WTC11 (cell line): Measurements from ENCODE around the gene KCNK16. TPM values are rescaled to one million over a fixed set of nuclear protein-coding genes. Genes with fewer than 3 reads are reported as not detected.
A peak's percentile ranks its signal among the peaks of the same experiment; 100 is the strongest.

Experiments
- ATAC-seq: fragments of 200-7000 bp; cut with Tn5 transposase; 2 replicates; pipeline ENCODE4 v1.10.0; 2021; ENCODE audit warnings: mild to moderate bottlenecking, moderate library complexity
- CTCF ChIA-PET: fragments of 300-600 bp; sonication (Branson Sonifier 250); formaldehyde crosslinking; loops from one replicate; lab custom pipeline; 2021; ENCODE audit warnings: antibody characterized with exemption; lab: Charles Lee
- POLR2A ChIA-PET: fragments of 350-600 bp; sonication (Branson Sonifier 250); formaldehyde crosslinking; loops from one replicate; lab custom pipeline; 2021; ENCODE audit warnings: antibody characterized with exemption; lab: Charles Lee
- DNase-seq: peaks from one replicate; pipeline ENCODE4 v3.0.0; 2021; ENCODE audit warnings: low spot score
- H3K27ac Mint-ChIP-seq: 2 replicates; pipeline ENCODE4 v1.8.0; 2021; ENCODE audit warnings: mixed read lengths
- H3K27me3 Mint-ChIP-seq: 2 replicates; pipeline ENCODE4 v1.8.0; 2021; ENCODE audit warnings: low read depth, mild to moderate bottlenecking, moderate library complexity, mixed read lengths
- H3K36me3 Mint-ChIP-seq: 2 replicates; pipeline ENCODE4 v1.8.0; 2021; ENCODE audit warnings: mixed read lengths
- H3K4me1 Mint-ChIP-seq: 2 replicates; pipeline ENCODE4 v1.8.0; 2022; ENCODE audit warnings: mixed read lengths
- H3K4me3 Mint-ChIP-seq: 2 replicates; pipeline ENCODE4 v1.8.0; 2021; ENCODE audit warnings: mild to moderate bottlenecking, moderate library complexity, mixed read lengths
- H3K9me3 Mint-ChIP-seq: 2 replicates; pipeline ENCODE4 v1.8.0; 2021; ENCODE audit warnings: mixed read lengths
- CREB1 ChIP-seq: sonication (generic); formaldehyde crosslinking; IDR thresholded peaks from 2 replicates; pipeline ENCODE4 v1.8.0; 2023; ENCODE audit warnings: mild to moderate bottlenecking, missing genetic modification reagents
- FOXJ3 ChIP-seq: sonication (generic); formaldehyde crosslinking; IDR thresholded peaks from 2 replicates; pipeline ENCODE4 v1.9.0; 2021; ENCODE audit warnings: missing genetic modification reagents, mild to moderate bottlenecking, borderline replicate concordance
- FOXK1 ChIP-seq: sonication (generic); formaldehyde crosslinking; IDR thresholded peaks from 2 replicates; pipeline ENCODE4 v1.8.0; 2022; ENCODE audit warnings: mild to moderate bottlenecking, moderate library complexity, missing genetic modification reagents
- GTF2I ChIP-seq: fragments of 250-450 bp; sonication (Bioruptor Pico); conservative IDR thresholded peaks from 2 replicates; pipeline ENCODE4 v1.4.0; 2021; ENCODE audit warnings: mild to moderate bottlenecking
- JUN ChIP-seq: sonication (generic); formaldehyde crosslinking; IDR thresholded peaks from 2 replicates; pipeline ENCODE4 v1.8.0; 2023; ENCODE audit warnings: mild to moderate bottlenecking, missing genetic modification reagents
- KAT7 ChIP-seq: sonication (generic); formaldehyde crosslinking; IDR thresholded peaks from 2 replicates; pipeline ENCODE4 v1.8.1; 2023; ENCODE audit warnings: missing genetic modification reagents, mild to moderate bottlenecking, borderline replicate concordance
- MYBL2 ChIP-seq: sonication (generic); formaldehyde crosslinking; IDR thresholded peaks from 2 replicates; pipeline ENCODE4 v1.8.1; 2023; ENCODE audit warnings: mild to moderate bottlenecking, moderate library complexity, missing genetic modification reagents
- NR2C2 ChIP-seq: sonication (generic); formaldehyde crosslinking; IDR thresholded peaks from 2 replicates; pipeline ENCODE4 v1.8.0; 2022; ENCODE audit warnings: mild to moderate bottlenecking, missing genetic modification reagents
- RELA ChIP-seq: sonication (generic); formaldehyde crosslinking; IDR thresholded peaks from 2 replicates; pipeline ENCODE4 v1.8.1; 2022; ENCODE audit warnings: missing genetic modification reagents, mild to moderate bottlenecking, borderline replicate concordance
- TEAD1 ChIP-seq: sonication (generic); formaldehyde crosslinking; IDR thresholded peaks from 2 replicates; pipeline ENCODE4 v1.8.0; 2022; ENCODE audit warnings: mild to moderate bottlenecking, missing genetic modification reagents
- TEAD4 ChIP-seq: sonication (generic); formaldehyde crosslinking; IDR thresholded peaks from 2 replicates; pipeline ENCODE4 v1.8.0; 2022; ENCODE audit warnings: mild to moderate bottlenecking, missing genetic modification reagents
- ZBTB21 ChIP-seq: sonication (generic); formaldehyde crosslinking; IDR thresholded peaks from 2 replicates; pipeline ENCODE4 v1.8.1; 2023; ENCODE audit warnings: mild to moderate bottlenecking, missing genetic modification reagents, borderline replicate concordance
- ZNF121 ChIP-seq: sonication (generic); formaldehyde crosslinking; IDR thresholded peaks from 2 replicates; pipeline ENCODE4 v1.8.0; 2023; ENCODE audit warnings: missing genetic modification reagents
- ZNF219 ChIP-seq: sonication (generic); formaldehyde crosslinking; IDR thresholded peaks from 2 replicates; pipeline ENCODE4 v1.8.0; 2023; ENCODE audit warnings: missing genetic modification reagents, mild to moderate bottlenecking, borderline replicate concordance
- ZNF317 ChIP-seq: sonication (generic); formaldehyde crosslinking; IDR thresholded peaks from 2 replicates; pipeline ENCODE4 v1.8.1; 2023; ENCODE audit warnings: low read depth, mild to moderate bottlenecking, moderate library complexity, missing genetic modification reagents, borderline replicate concordance
- ZNF423 ChIP-seq: fragments of 250-450 bp; sonication (Bioruptor Pico); IDR thresholded peaks from 2 replicates; pipeline ENCODE4 v2.1.2; 2022; ENCODE audit warnings: mild to moderate bottlenecking, moderate library complexity
- total RNA-seq: library from RNA; stranded (reverse); gene quantifications from 3 replicates; pipeline ENCODE4 v1.2.3, GENCODE V29; 2021
- TF ChIP-seq, protein P1 (sequence below): fragments of 250-450 bp; sonication (Bioruptor Pico); IDR thresholded peaks from 2 replicates; pipeline ENCODE4 v1.9.0; 2021; ENCODE audit warnings: moderate library complexity, mild to moderate bottlenecking, inconsistent platforms, borderline replicate concordance
- TF ChIP-seq, protein P2 (sequence below): sonication (generic); formaldehyde crosslinking; IDR thresholded peaks from 2 replicates; pipeline ENCODE4 v1.8.1; 2023; ENCODE audit warnings: mild to moderate bottlenecking, missing genetic modification reagents
- TF ChIP-seq, protein P3 (sequence below): sonication (generic); formaldehyde crosslinking; conservative IDR thresholded peaks from 2 replicates; pipeline ENCODE4 v1.8.1; 2022; ENCODE audit warnings: mild to moderate bottlenecking, missing genetic modification reagents
- TF ChIP-seq, protein P4 (sequence below): sonication (generic); formaldehyde crosslinking; IDR thresholded peaks from 2 replicates; pipeline ENCODE4 v1.8.1; 2023; ENCODE audit warnings: mild to moderate bottlenecking, missing genetic modification reagents, moderate library complexity
- TF ChIP-seq, protein P5 (sequence below): sonication (generic); formaldehyde crosslinking; IDR thresholded peaks from 2 replicates; pipeline ENCODE4 v1.8.0; 2022; ENCODE audit warnings: mild to moderate bottlenecking, missing genetic modification reagents
- TF ChIP-seq, protein P6 (sequence below): fragments of 250-450 bp; sonication (Bioruptor Pico); IDR thresholded peaks from 2 replicates; pipeline ENCODE4 v2.1.2; 2022; ENCODE audit warnings: mild to moderate bottlenecking, moderate library complexity
- TF ChIP-seq, protein P7 (sequence below): sonication (generic); formaldehyde crosslinking; IDR thresholded peaks from 2 replicates; pipeline ENCODE4 v1.8.1; 2023; ENCODE audit warnings: mild to moderate bottlenecking, missing genetic modification reagents, borderline replicate concordance

The KCNK16 gene
- total RNA-seq, 1 experiment from 2014 or later, result not detected

DNA sequence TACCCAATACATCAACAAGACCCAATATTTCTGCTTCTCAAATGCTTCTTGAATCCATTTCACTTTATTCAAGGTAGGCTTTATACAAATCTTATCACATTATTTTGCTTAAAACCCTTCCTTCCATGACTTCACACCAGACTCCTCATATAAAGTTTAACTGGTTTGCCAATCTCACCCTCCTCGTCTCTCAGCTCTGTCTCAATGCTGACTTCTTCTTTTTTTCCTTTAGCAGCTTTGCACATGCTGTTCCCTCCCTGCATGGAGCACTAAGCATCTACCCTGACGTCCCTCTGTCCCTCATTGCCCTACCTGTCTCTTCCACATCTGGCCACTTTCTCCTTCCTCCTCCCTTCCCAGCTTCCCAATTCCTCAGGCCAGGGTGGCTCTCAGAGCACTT lies 39.7 kb downstream of the KCNK16 start:
- H3K36me3 Mint-ChIP-seq, result no peaks in the 10 kb centered on the region
- no peak for ATAC-seq
- H3K4me1 Mint-ChIP-seq, result 0 out of 2 replicates have a peak, but pooled peaks cover 5% of the 10 kb centered on the region
- no peak overlapping the region for H3K27ac Mint-ChIP-seq
- H3K9me3 Mint-ChIP-seq, result peaks cover 4% of the 10 kb centered on the region
- POLR2A ChIA-PET, result interaction anchor here (0.6 kb wide), 1 partner anchor 30 kb away, joined by 4 read pairs; no protein-coding TSS in a partner anchor
- DNase-seq, result no peak
- peaks cover 5% of the 10 kb centered on the region for H3K27me3 Mint-ChIP-seq
- CTCF ChIA-PET, result interaction anchor here (1.8 to 3.0 kb wide), 2 partner anchors 19 to 92 kb away, joined by 6 to 25 read pairs; no protein-coding TSS in a partner anchor
- H3K4me3 Mint-ChIP-seq, result no peak overlapping the region
- no peak for TF ChIP-seq ZNF317 (CRISPR knock-in tag)
- TF ChIP-seq ZNF423 (CRISPR knock-in tag), result no peak
- TF ChIP-seq, protein P1, sequence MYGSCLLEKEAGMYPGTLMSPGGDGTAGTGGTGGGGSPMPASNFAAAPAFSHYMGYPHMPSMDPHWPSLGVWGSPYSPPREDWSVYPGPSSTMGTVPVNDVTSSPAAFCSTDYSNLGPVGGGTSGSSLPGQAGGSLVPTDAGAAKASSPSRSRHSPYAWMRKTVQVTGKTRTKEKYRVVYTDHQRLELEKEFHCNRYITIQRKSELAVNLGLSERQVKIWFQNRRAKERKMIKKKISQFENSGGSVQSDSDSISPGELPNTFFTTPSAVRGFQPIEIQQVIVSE (CRISPR knock-in tag), result no peak
- TF ChIP-seq FOXK1, result no peak
- TF ChIP-seq TEAD4 (CRISPR knock-in tag), result no peak
- TF ChIP-seq GTF2I, result no peak

DNA sequence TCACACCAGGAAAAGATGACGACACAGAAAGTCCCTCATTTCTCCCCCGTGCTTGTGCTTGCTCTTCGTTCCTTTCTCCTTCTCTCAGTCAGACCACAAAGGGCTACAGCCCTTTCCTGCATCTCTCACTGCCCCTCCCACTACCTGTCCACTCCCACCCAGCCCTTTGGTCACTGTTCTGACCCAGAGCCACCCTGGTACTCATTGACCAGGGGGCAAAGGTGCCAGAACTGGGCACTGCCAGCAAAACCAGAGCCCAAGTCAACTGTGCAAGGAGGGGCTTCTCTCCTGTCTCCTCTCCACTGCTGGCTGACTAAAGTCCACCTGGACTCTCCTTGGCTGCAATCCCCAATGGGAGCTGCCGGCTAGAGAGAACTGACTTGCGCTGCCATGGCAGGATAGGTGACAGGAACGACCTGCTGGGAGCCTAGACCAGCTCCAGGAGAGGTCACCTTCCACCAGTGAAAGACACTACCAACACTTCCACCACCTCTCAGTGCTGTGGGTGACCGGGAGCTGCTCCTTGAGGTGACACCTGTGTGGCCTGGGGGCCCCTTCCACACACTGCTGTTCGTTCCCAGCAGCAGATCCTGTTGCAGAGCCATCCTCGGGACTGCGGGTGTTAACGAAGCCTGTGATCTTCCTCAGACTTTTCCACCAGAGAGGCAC lies 41.1 kb downstream of the KCNK16 start:
- DNase-seq (no peak), ATAC-seq (no peak)
- Mint-ChIP-seq H3K27me3 (peaks cover 5% of the 10 kb centered on the region), H3K4me3 (no peak overlapping the region), H3K36me3 (no peaks in the 10 kb centered on the region), H3K4me1 (peaks cover 7% of the 10 kb centered on the region; the same call in 1 of the 2 replicates), H3K27ac (no peak overlapping the region), H3K9me3 (0 out of 2 replicates have a peak, but pooled peaks cover 3% of the 10 kb centered on the region)
- CTCF ChIA-PET, result interaction anchor here (3.0 kb wide), 1 partner anchor 21 kb away, joined by 25 read pairs; no protein-coding TSS in a partner anchor
- POLR2A ChIA-PET, result no interaction called here
- TF ChIP-seq, protein P2, sequence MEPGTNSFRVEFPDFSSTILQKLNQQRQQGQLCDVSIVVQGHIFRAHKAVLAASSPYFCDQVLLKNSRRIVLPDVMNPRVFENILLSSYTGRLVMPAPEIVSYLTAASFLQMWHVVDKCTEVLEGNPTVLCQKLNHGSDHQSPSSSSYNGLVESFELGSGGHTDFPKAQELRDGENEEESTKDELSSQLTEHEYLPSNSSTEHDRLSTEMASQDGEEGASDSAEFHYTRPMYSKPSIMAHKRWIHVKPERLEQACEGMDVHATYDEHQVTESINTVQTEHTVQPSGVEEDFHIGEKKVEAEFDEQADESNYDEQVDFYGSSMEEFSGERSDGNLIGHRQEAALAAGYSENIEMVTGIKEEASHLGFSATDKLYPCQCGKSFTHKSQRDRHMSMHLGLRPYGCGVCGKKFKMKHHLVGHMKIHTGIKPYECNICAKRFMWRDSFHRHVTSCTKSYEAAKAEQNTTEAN (CRISPR knock-in tag), result no peak
- TF ChIP-seq, protein P3, sequence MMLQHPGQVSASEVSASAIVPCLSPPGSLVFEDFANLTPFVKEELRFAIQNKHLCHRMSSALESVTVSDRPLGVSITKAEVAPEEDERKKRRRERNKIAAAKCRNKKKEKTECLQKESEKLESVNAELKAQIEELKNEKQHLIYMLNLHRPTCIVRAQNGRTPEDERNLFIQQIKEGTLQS (CRISPR knock-in tag), result no peak
- no peak for TF ChIP-seq ZNF219 (CRISPR knock-in tag)
- no peak for TF ChIP-seq ZBTB21 (CRISPR knock-in tag)
- TF ChIP-seq JUN, result no peak
- TF ChIP-seq, protein P4, sequence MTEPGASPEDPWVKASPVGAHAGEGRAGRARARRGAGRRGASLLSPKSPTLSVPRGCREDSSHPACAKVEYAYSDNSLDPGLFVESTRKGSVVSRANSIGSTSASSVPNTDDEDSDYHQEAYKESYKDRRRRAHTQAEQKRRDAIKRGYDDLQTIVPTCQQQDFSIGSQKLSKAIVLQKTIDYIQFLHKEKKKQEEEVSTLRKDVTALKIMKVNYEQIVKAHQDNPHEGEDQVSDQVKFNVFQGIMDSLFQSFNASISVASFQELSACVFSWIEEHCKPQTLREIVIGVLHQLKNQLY (CRISPR knock-in tag), result no peak
- TF ChIP-seq CREB1 (CRISPR knock-in tag), result no peak
- TF ChIP-seq, protein P5, sequence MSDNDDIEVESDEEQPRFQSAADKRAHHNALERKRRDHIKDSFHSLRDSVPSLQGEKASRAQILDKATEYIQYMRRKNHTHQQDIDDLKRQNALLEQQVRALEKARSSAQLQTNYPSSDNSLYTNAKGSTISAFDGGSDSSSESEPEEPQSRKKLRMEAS (CRISPR knock-in tag), result no peak
- TF ChIP-seq MYBL2 (CRISPR knock-in tag), result no peak
- TF ChIP-seq, all 79 proteins: peak for 0

DNA sequence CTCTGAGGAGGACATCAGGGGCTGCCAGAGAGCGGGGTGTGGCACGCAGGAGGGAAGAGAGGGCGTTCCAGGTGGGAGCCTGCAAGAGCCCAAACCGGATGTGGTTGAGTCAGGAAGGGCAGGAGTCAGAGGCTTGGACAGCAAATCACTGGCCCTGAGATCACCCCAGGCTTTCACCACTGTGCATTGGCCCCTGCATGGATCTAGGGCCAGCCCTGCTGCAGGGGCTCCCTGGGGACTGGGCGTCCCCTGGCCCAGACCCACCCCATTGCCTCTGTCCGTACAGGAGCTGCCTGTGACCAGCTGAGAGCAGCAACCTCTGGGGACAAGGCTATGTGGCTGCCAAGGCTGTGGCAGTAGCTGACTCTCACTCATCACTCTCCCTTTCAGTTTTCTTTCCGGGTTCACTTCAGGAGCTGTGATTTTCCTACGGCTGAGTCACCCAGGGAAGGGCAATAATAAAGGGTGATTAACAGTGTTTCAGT lies 42.2 kb downstream of the KCNK16 start:
- DNase-seq (no peak), ATAC-seq (peak; percentile 51; the same call in 1 of the 2 replicates)
- H3K9me3 Mint-ChIP-seq, result 0 out of 2 replicates have a peak, but pooled peaks cover 3% of the 10 kb centered on the region
- H3K4me3 Mint-ChIP-seq, result no peak overlapping the region
- no peak overlapping the region for H3K27ac Mint-ChIP-seq
- TF ChIP-seq, protein P6, sequence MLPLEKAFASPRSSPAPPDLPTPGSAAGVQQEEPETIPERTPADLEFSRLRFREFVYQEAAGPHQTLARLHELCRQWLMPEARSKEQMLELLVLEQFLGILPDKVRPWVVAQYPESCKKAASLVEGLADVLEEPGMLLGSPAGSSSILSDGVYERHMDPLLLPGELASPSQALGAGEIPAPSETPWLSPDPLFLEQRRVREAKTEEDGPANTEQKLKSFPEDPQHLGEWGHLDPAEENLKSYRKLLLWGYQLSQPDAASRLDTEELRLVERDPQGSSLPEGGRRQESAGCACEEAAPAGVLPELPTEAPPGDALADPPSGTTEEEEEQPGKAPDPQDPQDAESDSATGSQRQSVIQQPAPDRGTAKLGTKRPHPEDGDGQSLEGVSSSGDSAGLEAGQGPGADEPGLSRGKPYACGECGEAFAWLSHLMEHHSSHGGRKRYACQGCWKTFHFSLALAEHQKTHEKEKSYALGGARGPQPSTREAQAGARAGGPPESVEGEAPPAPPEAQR (CRISPR knock-in tag), result no peak
- TF ChIP-seq FOXJ3 (CRISPR knock-in tag), result no peak
- no peak for TF ChIP-seq NR2C2 (CRISPR knock-in tag)
- TF ChIP-seq KAT7 (CRISPR knock-in tag), result no peak
- TF ChIP-seq, protein P7, sequence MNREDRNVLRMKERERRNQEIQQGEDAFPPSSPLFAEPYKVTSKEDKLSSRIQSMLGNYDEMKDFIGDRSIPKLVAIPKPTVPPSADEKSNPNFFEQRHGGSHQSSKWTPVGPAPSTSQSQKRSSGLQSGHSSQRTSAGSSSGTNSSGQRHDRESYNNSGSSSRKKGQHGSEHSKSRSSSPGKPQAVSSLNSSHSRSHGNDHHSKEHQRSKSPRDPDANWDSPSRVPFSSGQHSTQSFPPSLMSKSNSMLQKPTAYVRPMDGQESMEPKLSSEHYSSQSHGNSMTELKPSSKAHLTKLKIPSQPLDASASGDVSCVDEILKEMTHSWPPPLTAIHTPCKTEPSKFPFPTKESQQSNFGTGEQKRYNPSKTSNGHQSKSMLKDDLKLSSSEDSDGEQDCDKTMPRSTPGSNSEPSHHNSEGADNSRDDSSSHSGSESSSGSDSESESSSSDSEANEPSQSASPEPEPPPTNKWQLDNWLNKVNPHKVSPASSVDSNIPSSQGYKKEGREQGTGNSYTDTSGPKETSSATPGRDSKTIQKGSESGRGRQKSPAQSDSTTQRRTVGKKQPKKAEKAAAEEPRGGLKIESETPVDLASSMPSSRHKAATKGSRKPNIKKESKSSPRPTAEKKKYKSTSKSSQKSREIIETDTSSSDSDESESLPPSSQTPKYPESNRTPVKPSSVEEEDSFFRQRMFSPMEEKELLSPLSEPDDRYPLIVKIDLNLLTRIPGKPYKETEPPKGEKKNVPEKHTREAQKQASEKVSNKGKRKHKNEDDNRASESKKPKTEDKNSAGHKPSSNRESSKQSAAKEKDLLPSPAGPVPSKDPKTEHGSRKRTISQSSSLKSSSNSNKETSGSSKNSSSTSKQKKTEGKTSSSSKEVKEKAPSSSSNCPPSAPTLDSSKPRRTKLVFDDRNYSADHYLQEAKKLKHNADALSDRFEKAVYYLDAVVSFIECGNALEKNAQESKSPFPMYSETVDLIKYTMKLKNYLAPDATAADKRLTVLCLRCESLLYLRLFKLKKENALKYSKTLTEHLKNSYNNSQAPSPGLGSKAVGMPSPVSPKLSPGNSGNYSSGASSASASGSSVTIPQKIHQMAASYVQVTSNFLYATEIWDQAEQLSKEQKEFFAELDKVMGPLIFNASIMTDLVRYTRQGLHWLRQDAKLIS (CRISPR knock-in tag), result no peak
- TF ChIP-seq RELA, result no peak
- TF ChIP-seq MYBL2 (CRISPR knock-in tag), result no peak
- no peak for TF ChIP-seq ZNF121 (CRISPR knock-in tag)
- TF ChIP-seq TEAD1, result no peak
- peaks cover 10% of the 10 kb centered on the region; the same call in 1 of the 2 replicates for H3K4me1 Mint-ChIP-seq
- peaks cover 5% of the 10 kb centered on the region for H3K27me3 Mint-ChIP-seq
- ChIA-PET CTCF (interaction anchor here (0.9 kb wide), 1 partner anchor 12 kb away, joined by 3 read pairs; no protein-coding TSS in a partner anchor), POLR2A (no interaction called here)
- no peaks in the 10 kb centered on the region for H3K36me3 Mint-ChIP-seq
